Ascending aorta (tissue), 2 donors: ENCODE data around the gene BUD31. TPM values are rescaled to one million over a fixed set of nuclear protein-coding genes. Genes with fewer than 3 reads are reported as not detected.

Experiments used
- DNase-seq, 2 donors: peaks; one replicate each; pipeline ENCODE4 v3.0.0-alpha.2; 2019; ENCODE audit warnings: low spot score in 2 of 2
- H3K27ac ChIP-seq, 2 donors: fragments of 200-600 bp; sonication (generic); one replicate each; pipeline ENCODE4 v1.5.1; 2016 to 2017; ENCODE audit warnings: mild to moderate bottlenecking in 1 of 2
- H3K27me3 ChIP-seq: fragments of 200-600 bp; sonication (generic); one replicate; pipeline ENCODE4 v1.5.1; 2017
- H3K36me3 ChIP-seq, 2 donors: fragments of 200-600 bp; sonication (generic); one replicate each; pipeline ENCODE4 v1.5.1; 2016
- H3K4me1 ChIP-seq, 2 donors: fragments of 200-600 bp; sonication (generic); one replicate each; pipeline ENCODE4 v1.5.1; 2016 to 2017; ENCODE audit warnings: mild to moderate bottlenecking in 1 of 2
- H3K4me3 ChIP-seq, 2 donors: fragments of 200-600 bp; sonication (generic); one replicate each; pipeline ENCODE4 v1.5.1; 2016 to 2017; ENCODE audit warnings: mild to moderate bottlenecking in 1 of 2
- H3K9me3 ChIP-seq, 2 donors: fragments of 200-600 bp; sonication (generic); one replicate each; pipeline ENCODE4 v1.5.1; 2016
- intact Hi-C: fragments of 100-400 bp; cut with DNase I; formaldehyde crosslinking; loops from one replicate; pipeline ENCODE4 v1.15.1; 2023
- total RNA-seq: library from RNA; depleted of rRNA; stranded (reverse); fragments of >200 nt; gene quantifications from one replicate; pipeline ENCODE4 v1.1.0, GENCODE V29; 2016
- TF ChIP-seq, protein P1 (sequence below), 3 experiments: fragments of 200-600 bp in 2 of 3; fragments of 450-650 bp in 1 of 3; sonication (generic) in 2 of 3; IDR thresholded peaks; one replicate each; pipeline ENCODE4 v1.5.1; 2016 to 2019; ENCODE audit warnings: antibody characterized with exemption in 3 of 3, mild to moderate bottlenecking in 1 of 3, moderate library complexity in 1 of 3

BUD31 gene
- total RNA-seq, 1 donor from 2014 or later: 41.3 TPM

DNA sequence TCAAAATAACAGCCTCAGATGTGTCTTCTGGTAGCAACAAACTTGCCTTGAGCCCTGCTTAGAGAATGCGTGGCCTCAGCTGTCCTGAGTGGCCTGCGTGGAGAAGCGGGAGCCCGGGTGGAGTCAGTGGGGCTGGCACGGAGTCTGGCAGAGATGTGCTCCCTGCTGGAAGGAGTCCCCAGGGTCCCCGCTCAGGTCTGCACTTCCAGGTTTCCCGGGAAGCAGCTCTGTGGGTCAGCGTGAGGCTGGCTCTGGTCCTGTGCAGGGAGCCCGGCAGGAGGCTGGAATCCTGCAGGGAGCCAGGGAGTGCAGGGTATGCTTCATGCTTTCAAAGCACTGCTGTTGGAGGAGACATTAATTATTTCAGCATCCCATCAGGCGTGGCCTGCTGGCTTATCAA, 40.1 kb downstream of the BUD31 start:
- intact Hi-C loops: no loop called here

DNA sequence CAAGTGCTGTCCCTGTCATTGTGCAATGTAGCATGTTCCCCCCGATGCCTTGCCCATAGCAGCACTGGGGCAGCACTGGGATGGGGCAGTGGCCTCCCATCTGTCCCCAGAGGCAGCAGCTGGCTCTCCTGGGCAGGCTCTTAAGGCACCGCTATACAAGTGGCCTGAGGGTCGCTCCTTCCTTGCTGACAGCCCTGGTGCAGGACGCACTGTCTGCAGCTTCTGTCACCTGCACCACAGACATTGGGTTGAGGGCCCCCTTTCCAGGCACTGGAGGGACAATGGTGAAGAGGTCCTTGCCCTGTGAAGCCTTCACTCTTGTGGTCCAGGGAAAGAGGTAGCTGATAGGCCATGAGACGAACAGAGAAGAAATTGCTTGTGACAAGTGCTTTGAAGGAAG, 40.6 kb downstream of the BUD31 start:
- Histone ChIP-seq H3K4me3 (no peak overlapping the region), H3K27ac (no peak overlapping the region), H3K9me3 (no peaks in the 10 kb centered on the region), H3K36me3 (peaks cover 67 to 85% of the 10 kb centered on the region in 2 donors), H3K27me3 (no peaks in the 10 kb centered on the region), H3K4me1 (no peaks in the 10 kb centered on the region)
- intact Hi-C loops: no loop called here
- TF ChIP-seq, protein P1, sequence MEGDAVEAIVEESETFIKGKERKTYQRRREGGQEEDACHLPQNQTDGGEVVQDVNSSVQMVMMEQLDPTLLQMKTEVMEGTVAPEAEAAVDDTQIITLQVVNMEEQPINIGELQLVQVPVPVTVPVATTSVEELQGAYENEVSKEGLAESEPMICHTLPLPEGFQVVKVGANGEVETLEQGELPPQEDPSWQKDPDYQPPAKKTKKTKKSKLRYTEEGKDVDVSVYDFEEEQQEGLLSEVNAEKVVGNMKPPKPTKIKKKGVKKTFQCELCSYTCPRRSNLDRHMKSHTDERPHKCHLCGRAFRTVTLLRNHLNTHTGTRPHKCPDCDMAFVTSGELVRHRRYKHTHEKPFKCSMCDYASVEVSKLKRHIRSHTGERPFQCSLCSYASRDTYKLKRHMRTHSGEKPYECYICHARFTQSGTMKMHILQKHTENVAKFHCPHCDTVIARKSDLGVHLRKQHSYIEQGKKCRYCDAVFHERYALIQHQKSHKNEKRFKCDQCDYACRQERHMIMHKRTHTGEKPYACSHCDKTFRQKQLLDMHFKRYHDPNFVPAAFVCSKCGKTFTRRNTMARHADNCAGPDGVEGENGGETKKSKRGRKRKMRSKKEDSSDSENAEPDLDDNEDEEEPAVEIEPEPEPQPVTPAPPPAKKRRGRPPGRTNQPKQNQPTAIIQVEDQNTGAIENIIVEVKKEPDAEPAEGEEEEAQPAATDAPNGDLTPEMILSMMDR (IDR thresholded peaks at IDR 0.05): no peak
- DNase-seq: no peak

More for the DNA sequence above, 40.1 kb downstream of the BUD31 start:
- DNase-seq: no peak
- H3K27ac ChIP-seq: no peak overlapping the region
- no peaks in the 10 kb centered on the region for H3K4me1 ChIP-seq
- H3K9me3 ChIP-seq: no peaks in the 10 kb centered on the region
- TF ChIP-seq, protein P1 (IDR thresholded peaks at IDR 0.05): no peak
- H3K4me3 ChIP-seq: no peak overlapping the region
- no peaks in the 10 kb centered on the region for H3K27me3 ChIP-seq
- peaks cover 62 to 80% of the 10 kb centered on the region in 2 donors for H3K36me3 ChIP-seq

GRCh38 chr7:99451936-99452335, 43.2 kb downstream of the BUD31 start:
- H3K36me3 ChIP-seq: peaks cover 72 to 90% of the 10 kb centered on the region in 2 donors
- TF ChIP-seq, protein P1 (IDR thresholded peaks at IDR 0.05): no peak

GRCh38 chr7:99452541-99452940, 43.8 kb downstream of the BUD31 start:
- Histone ChIP-seq H3K36me3 (peaks cover 77 to 93% of the 10 kb centered on the region in 2 donors), H3K4me3 (no peak overlapping the region), H3K27me3 (no peaks in the 10 kb centered on the region), H3K4me1 (no peaks in the 10 kb centered on the region), H3K9me3 (no peaks in the 10 kb centered on the region), H3K27ac (no peak overlapping the region)
- TF ChIP-seq, protein P1 (IDR thresholded peaks at IDR 0.05): no peak
- no peak for DNase-seq
- intact Hi-C loops: no loop called here

More at GRCh38 chr7:99451936-99452335, 43.2 kb downstream of the BUD31 start:
- Histone ChIP-seq H3K27ac (no peak overlapping the region), H3K4me1 (no peaks in the 10 kb centered on the region), H3K9me3 (no peaks in the 10 kb centered on the region), H3K27me3 (no peaks in the 10 kb centered on the region), H3K4me3 (no peak overlapping the region)
- no peak for DNase-seq
- intact Hi-C loops: no loop called here

GRCh38 chr7:99453105-99453504, 44.3 kb downstream of the BUD31 start:
- TF ChIP-seq, protein P1 (IDR thresholded peaks at IDR 0.05): no peak
- intact Hi-C loops: no loop called here

GRCh38 chr7:99455874-99456273, 47.1 kb downstream of the BUD31 start:
- intact Hi-C loops: no loop called here
- H3K27ac ChIP-seq: no peak overlapping the region
- H3K36me3 ChIP-seq: peaks cover 65 to 81% of the 10 kb centered on the region in 2 donors
- H3K27me3 ChIP-seq: no peaks in the 10 kb centered on the region
- H3K9me3 ChIP-seq: no peaks in the 10 kb centered on the region
- TF ChIP-seq, protein P1 (IDR thresholded peaks at IDR 0.05): no peak
- H3K4me1 ChIP-seq: no peaks in the 10 kb centered on the region
- H3K4me3 ChIP-seq: no peak overlapping the region
- no peak for DNase-seq

More at GRCh38 chr7:99453105-99453504, 44.3 kb downstream of the BUD31 start:
- peaks cover 77 to 93% of the 10 kb centered on the region in 2 donors for H3K36me3 ChIP-seq
- no peaks in the 10 kb centered on the region for H3K27me3 ChIP-seq
- no peak overlapping the region for H3K27ac ChIP-seq
- H3K9me3 ChIP-seq: no peaks in the 10 kb centered on the region
- no peaks in the 10 kb centered on the region for H3K4me1 ChIP-seq
- DNase-seq: no peak
- H3K4me3 ChIP-seq: no peak overlapping the region
